Stimulated activated CD8-positive, alpha-beta memory T cell treated with anti-CD3 and anti-CD28 coated beads, Interleukin-15, amount 100 ng/mL, for 24 hours (primary cell): ENCODE measurements around the gene MYBPC2.

Source experiments
- DNase-seq: peaks from one replicate; pipeline ENCODE4 v3.0.0-alpha.2; 2020; ENCODE audit warnings: low read depth

MYBPC2 gene

DNA sequence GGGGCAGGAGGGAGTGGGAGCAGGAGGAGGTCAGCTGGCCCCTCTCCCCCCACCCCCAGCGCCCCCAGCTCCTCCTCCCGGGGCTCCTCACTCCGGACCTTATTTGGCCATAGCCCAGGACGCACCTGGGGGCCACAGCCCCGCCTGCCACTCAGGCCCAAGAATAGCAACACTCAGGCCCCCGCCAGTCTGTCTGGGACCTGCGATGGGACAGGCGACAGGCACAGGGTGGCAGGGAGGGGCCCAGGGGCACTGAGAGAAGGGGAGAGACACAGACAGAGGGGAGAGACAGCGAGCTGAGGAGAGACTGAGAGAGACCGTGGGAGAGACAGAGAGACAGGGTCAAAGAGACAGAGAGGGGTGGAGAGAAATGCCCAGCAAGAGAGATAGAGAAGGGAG is 68.1 kb downstream of the MYBPC2 start:
- no peak for DNase-seq

GRCh38 chr19:50501186-50501567 is 68.5 kb downstream of the MYBPC2 start:
- no peak for DNase-seq

DNA sequence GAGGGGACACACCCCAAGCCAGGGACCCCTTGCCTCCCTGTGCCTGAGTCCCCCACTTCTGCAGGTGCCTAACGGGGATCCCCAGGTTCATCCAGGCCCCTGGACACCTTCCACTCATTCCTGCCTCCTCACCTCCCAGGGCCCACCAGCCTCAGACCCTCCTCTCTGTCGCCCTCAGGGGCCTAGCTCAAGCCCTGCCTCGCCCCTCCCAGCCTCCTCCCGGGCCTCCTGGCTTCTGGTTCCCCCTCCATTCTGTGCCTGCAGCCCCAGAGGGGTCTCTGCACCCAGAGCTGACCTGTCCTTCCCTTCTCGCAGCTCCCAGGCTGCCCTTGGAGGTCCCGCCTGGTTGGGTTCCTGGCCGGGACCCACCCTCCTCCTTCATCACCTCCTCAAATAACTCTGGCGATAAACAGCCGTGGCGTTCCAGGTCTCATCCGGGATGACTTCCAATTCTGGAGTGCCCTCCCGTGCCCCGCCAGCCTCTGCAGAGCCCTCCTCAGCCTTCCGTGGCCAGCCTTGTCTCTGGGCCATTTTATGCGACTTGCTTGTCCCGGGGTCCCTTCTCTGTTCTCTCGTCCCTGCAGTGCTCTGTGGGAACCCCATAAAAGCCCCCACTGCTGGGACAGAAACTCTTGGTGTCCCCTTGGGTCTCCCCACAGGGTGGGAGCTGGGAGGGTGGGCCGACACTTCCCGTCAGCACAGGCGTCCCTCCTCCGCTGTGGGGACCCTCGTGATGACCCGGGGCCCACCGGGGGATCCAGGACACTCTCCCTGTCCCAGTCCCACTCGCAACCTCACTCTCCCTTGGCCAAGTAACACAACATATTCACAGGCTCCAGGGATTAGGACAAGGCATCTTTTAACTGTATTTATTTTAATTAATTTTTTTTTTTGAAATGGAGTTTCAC is 69.1 kb downstream of the MYBPC2 start:
- no peak for DNase-seq

- no peak for DNase-seq
Observed at GRCh38 chr19:50505856-50506611, 73.3 kb downstream of the MYBPC2 start.

DNA sequence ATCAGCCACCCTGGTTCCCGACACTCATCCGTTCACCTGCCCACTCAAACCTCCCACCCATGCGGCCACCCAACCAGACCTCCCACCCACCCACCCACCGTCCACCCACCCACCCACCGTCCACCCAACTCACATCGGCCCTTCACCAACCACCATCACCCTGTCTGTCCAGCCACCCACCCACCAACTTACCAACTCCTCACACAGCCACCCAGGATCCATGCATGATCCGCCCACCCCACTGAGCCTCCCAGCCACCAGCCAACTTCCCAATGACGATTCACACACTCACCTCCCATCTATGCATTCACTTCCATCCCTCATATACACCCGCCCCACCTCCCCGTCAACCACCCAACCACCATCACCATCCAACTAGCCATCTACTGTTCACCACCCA is 74.0 kb downstream of the MYBPC2 start:
- DNase-seq, result no peak

DNA sequence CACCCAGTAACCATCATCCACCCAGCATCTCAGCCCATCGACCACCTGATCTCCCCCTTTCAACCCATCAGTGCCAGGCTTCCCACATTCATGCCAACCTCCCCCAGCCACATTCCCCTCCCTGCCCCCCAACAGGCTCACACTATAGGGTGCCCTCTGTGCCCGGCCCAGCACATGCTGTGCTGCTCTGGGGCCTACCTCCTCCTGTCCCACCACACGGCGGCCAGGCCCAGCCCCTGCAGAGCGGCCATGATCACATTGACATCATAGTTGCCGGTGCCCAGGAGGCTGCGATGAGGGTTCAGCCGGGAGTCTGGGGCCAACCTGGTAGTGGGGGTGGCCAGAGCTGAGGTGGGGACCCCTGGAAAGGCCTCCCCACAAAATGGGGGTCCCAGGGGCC is 74.7 kb downstream of the MYBPC2 start:
- DNase-seq, result no peak

DNA sequence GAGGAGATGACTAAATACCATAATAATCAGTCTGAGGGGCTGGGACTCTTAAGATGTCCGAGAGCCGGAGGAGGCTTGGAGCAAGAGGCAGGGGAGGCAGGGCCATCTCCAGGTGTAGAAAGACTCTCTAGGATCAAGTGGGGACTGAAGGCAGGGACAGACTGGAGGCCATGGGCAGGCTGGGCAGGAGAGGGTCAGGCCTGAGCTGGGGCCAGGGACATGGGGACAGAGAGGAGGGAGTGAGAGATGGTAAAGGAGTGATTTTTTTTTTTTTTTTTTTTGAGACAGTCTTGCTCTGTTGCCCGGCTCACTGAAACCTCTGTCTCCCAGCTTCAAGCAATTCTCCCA is 76.1 kb downstream of the MYBPC2 start:
- DNase-seq, result no peak

DNA sequence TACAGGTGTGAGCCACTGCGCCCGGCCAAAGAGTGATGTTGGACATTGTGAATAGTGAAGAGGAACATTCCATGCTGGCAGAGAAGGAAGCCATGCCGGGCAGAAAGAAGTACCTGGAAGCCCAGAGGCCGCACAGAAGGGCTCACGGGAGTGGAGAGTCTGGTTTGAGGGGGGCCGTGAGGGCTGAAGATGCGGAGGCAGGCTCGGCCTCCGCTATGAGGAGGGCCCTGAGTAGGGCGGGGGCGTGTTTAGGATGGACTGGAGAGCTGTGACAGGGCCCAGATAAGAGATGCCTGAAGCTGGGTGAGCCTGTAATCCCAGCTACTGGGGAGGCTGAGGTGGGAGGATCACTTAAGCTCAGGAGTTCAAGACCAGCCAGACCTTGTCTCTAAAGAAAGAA is 76.7 kb downstream of the MYBPC2 start:
- no peak for DNase-seq

GRCh38 chr19:50510121-50510670 is 77.5 kb downstream of the MYBPC2 start:
- DNase-seq, result no peak

GRCh38 chr19:50510700-50511068 is 78.0 kb downstream of the MYBPC2 start:
- DNase-seq, result no peak

- peak; percentile 85 for DNase-seq
Observed at GRCh38 chr19:50511069-50511822, 78.6 kb downstream of the MYBPC2 start, which contains the start of gene JOSD2. Gene JOSD2, minus strand, starts transcription at chr19:50511191. Its CDS starts 760 bp downstream, at chr19:50510431.

DNA sequence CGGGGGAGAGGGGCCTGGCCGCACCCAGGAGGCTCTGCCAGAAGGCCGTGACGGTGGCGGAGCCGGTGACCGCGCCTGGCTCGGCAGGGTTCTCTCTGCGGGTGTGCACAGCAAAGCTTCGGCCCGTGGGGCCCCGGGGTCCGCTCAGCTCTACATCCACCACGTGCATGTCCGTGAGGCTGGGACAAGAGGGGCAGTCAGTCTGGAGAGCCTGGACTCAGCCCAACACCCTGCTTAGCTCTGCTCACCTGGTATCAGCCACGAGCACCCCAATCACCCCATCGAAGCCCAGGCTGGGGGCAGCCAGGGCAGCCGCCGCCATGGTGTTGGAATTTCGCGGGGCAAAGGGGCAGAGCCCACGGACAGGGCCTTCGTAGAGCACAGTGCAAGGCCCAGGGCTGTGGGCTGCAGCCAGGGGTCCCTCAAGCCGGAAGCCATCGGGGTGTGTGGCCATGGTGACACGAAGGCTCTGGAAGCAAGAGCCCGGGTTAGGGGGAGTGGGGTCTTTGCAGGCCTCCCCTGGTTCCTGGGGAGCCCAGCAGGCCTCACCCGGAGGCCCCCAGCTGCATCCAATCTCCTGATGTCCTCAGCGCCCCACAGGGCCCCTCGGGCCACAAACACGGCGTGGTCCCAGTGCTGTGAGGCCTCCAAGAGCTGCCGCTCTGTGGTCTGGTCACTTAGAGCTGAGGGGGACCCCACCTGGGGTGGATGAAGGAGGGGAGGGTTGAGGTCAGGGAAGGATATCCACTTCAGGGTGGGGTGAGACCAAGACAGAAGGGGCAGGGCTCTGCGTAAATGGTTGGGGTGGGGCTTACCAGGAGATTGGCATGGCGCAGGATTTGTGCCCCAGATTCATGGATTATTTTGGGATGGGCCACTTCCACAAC is 79.7 kb downstream of the MYBPC2 start:
- no peak for DNase-seq

DNA sequence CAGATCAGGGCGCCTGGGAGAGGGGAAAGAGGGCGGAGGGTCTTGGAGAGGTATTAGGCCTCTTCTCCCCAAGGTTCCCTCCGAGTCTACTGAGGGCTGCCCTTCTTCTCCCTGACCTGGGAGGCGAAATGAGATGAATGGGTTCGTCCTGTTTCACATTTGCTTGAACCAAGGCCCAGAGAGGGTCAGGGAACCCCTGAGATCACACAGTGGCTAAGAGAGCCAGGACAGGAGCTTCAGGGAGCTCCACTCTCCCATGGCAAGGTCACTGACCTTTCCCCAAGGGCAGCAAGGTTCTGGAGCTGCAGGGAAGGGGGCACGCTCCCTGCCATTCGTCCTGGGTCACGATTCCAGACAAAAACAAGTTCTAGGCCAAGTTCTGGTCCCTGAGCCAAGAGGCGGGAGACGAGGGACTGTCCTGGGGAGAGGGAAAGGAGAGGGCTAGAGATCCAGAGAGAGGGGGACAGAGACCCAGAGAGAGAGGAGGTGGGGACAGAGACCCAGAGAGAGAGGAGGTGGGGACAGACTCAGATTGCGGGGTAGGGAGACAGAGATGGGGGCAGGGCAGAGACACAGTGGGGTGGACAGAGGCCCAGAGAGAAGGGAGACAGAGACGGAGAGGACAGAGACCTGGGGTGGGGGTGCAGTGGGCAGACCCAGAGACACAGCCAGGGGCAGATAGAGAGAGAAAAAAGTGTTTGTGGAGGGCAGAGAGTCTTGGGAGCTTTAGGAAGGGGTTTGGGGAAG is 80.5 kb downstream of the MYBPC2 start:
- DNase-seq, result no peak

DNA sequence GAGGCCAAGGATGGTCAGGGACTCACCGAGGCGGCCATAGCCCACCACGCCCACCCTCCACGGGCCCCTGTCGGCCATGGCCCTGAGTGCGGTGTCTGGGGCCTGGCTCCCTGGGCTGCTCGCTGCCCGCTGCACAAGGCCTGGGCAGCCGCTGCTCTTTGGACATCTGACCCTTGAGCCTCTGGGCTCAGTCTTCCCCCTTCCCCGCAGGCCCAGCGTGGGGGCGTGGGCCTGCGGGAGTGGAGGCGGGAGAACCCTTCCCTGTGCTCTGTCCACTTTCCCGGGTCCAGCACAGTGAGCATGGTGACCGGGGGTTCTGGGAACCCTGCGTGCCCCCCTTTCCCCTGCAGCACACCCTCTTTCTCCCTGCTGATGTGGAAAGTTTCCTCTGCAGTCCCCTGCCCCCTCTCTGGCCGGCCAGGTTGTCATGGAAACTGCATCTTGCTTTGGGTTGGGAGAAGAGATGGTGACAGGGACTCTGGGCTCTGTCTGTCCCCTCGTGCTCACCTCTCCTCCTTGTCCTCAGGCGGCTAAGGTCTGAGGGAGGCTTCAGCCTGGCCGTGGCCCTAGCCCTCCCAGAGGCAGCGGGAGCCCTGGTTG is 81.2 kb downstream of the MYBPC2 start, which contains the start of gene ASPDH:
ASPDH (minus strand) TSS at position 168 of the 600 bp plus-strand sequence; CDS start at position 78, 90 bp downstream.
- DNase-seq, result no peak

GRCh38 chr19:50514346-50515167 is 81.9 kb downstream of the MYBPC2 start:
- DNase-seq, result no peak

GRCh38 chr19:50515168-50515561 is 82.5 kb downstream of the MYBPC2 start:
- no peak for DNase-seq
